ENCODE results near the gene CC2D2A. TPM values are rescaled to one million over a fixed set of nuclear protein-coding genes. Genes with fewer than 3 reads are reported as not detected.

CC2D2A gene
- total and polyA plus RNA-seq, 2 of the 13 experiments (the other 11 are each of a cell fraction or from before 2014, with no cell fraction given) = 4.2 to 7.2 TPM

GRCh38 chr4:15605537-15605936 lies 135.9 kb downstream of the CC2D2A start:
- no peak overlapping the region for H3K4me2 ChIP-seq (ENCODE audit: low read depth, low read length)
- no peak overlapping the region for H3K27ac ChIP-seq (ENCODE audit: extremely low read length, insufficient read depth, low read length)
- no peak for DNase-seq (ENCODE audit: low spot score)
- H3K9me3 ChIP-seq (ENCODE audit: low read length) = no peaks in the 10 kb centered on the region
- intact Hi-C loops (cut with micrococcal nuclease; ENCODE audit: unreplicated experiment) = no loop called here
- no peak for FAIRE-seq
- no peaks in the 10 kb centered on the region for H4K20me1 ChIP-seq (ENCODE audit: insufficient read depth, low read length)
- ATAC-seq = no peak
- in situ Hi-C loops (cut with HindIII; ENCODE audit: extremely low pct_ligation_motif_present, low pct_unique_long_range_greater_than_20kb) = no loop called here
- H3K79me2 ChIP-seq (ENCODE audit: insufficient read depth, low read length) = no peaks in the 10 kb centered on the region
- ChIA-PET CTCF (ENCODE audit: low intra/inter-chr PET ratio, low total read pairs) (no interaction called here), POLR2A (no interaction called here)
- H3K4me3 ChIP-seq (replicated peaks in 1 of 3; ENCODE audit: insufficient read depth in 1 of 3, low read depth in 2 of 3, low read length in 3 of 3) = no peak overlapping the region
- peaks cover 4 to 13% of the 10 kb centered on the region in 2 experiments; a peak in 3 of 5 replicates for H3K36me3 ChIP-seq (replicated peaks in 1 of 2; ENCODE audit: control insufficient read depth in 1 of 2, insufficient read depth in 2 of 2, low read length in 2 of 2)
- BruUV-seq (replicated peaks) = no TSS peak
- 98% methylated on average over 5 of the region's 5 CpGs for WGBS (ENCODE audit: low lambda C conversion rate)
- TF ChIP-seq ZBTB33 (CRISPR knock-in tag; IDR thresholded peaks at IDR 0.05) (peak; percentile 83), ZIK1 (CRISPR knock-in tag; IDR thresholded peaks at IDR 0.05; ENCODE audit: borderline replicate concordance, low read depth) (no peak)
- no peak overlapping the region for H3K9ac ChIP-seq (ENCODE audit: insufficient read depth, low read depth, low read length)
- H2AFZ ChIP-seq (ENCODE audit: low read length) = no peak overlapping the region
- no peaks in the 10 kb centered on the region for H3K4me1 ChIP-seq (ENCODE audit: insufficient read depth, low read length)
- H3K27me3 ChIP-seq (ENCODE audit: control insufficient read depth in 1 of 2, insufficient read depth in 2 of 2, low read length in 2 of 2) = no peaks in the 10 kb centered on the region

- no peak overlapping the region for H3K27ac ChIP-seq (ENCODE audit: extremely low read length, insufficient read depth, low read length)
- TF ChIP-seq PHB2 (IDR thresholded peaks at IDR 0.05; ENCODE audit: partially characterized antibody) (no peak), MAFK (conservative IDR thresholded peaks at IDR 0.05 in 1 of 2, IDR thresholded peaks at IDR 0.05 in 1 of 2; ENCODE audit: low read length in 2 of 2) (no peak), ZNF710 (CRISPR knock-in tag; IDR thresholded peaks at IDR 0.05; ENCODE audit: borderline replicate concordance) (no peak), ZFP37 (CRISPR knock-in tag; IDR thresholded peaks at IDR 0.05; ENCODE audit: borderline replicate concordance) (no peak)
- H2AFZ ChIP-seq (ENCODE audit: low read length) = no peak overlapping the region
- POLR2A ChIA-PET = no interaction called here
- no peak overlapping the region for H3K9ac ChIP-seq (ENCODE audit: insufficient read depth, low read depth, low read length)
- in situ Hi-C loops (cut with HindIII; ENCODE audit: extremely low pct_ligation_motif_present, low pct_unique_long_range_greater_than_20kb) = no loop called here
- H3K27me3 ChIP-seq (ENCODE audit: control insufficient read depth in 1 of 2, insufficient read depth in 2 of 2, low read length in 2 of 2) = no peaks in the 10 kb centered on the region
- CTCF ChIA-PET (ENCODE audit: low intra/inter-chr PET ratio, low total read pairs) = no interaction called here
- no peak for DNase-seq (ENCODE audit: low spot score)
- intact Hi-C loops (cut with micrococcal nuclease; ENCODE audit: unreplicated experiment) = no loop called here
- WGBS (ENCODE audit: low lambda C conversion rate) = 93% methylated on average over 2 of the region's 2 CpGs
- no peak overlapping the region for H3K4me2 ChIP-seq (ENCODE audit: low read depth, low read length)
- no peaks in the 10 kb centered on the region for H3K79me2 ChIP-seq (ENCODE audit: insufficient read depth, low read length)
- no TSS peak for BruUV-seq (replicated peaks)
- no peaks in the 10 kb centered on the region for H3K9me3 ChIP-seq (ENCODE audit: low read length)
- no peaks in the 10 kb centered on the region for H4K20me1 ChIP-seq (ENCODE audit: insufficient read depth, low read length)
- FAIRE-seq = no peak
- H3K4me3 ChIP-seq (replicated peaks in 1 of 3; ENCODE audit: insufficient read depth in 1 of 3, low read depth in 2 of 3, low read length in 3 of 3) = no peak overlapping the region
- no peaks in the 10 kb centered on the region for H3K4me1 ChIP-seq (ENCODE audit: insufficient read depth, low read length)
- no peak for ATAC-seq
- peaks cover 0 to 9% of the 10 kb centered on the region in 2 experiments; a peak in 1 of 5 replicates for H3K36me3 ChIP-seq (replicated peaks in 1 of 2; ENCODE audit: control insufficient read depth in 1 of 2, insufficient read depth in 2 of 2, low read length in 2 of 2)
Measured at GRCh38 chr4:15610855-15611254, 141.2 kb downstream of the CC2D2A start.
